GM21360 (cell line): ENCODE results near the gene ENTREP1.
"Not testable (repeated sequence)": the region's sequence is repeated elsewhere in the genome, so short reads cannot be mapped to it uniquely, and the experiment has no call there.

Experiments used
- ATAC-seq: cut with Tn5 transposase; IDR thresholded peaks from one replicate; pipeline ENCODE4 v1.9.1; 2021; ENCODE audit warnings: mild to moderate bottlenecking, moderate library complexity; ENCODE audit not compliant: unreplicated experiment

The ENTREP1 gene

GRCh38 chr9:69397384-69398214 is 72.6 kb downstream of the ENTREP1 start:
- ATAC-seq, result no peak

GRCh38 chr9:69400470-69400869 is 75.5 kb downstream of the ENTREP1 start:
- no peak for ATAC-seq

GRCh38 chr9:69409936-69410335 is 84.9 kb downstream of the ENTREP1 start:
- ATAC-seq, result not testable (repeated sequence)

GRCh38 chr9:69411246-69411645 is 86.2 kb downstream of the ENTREP1 start:
- no peak for ATAC-seq

GRCh38 chr9:69411931-69412740 is 87.1 kb downstream of the ENTREP1 start:
- ATAC-seq, result no peak

GRCh38 chr9:69412741-69413150 is 87.7 kb downstream of the ENTREP1 start:
- ATAC-seq, result no peak

- no peak for ATAC-seq
These were observed 95.7 kb downstream of the ENTREP1 start for GRCh38 chr9:69420611-69421270.

GRCh38 chr9:69421908-69422801 is 97.1 kb downstream of the ENTREP1 start:
- ATAC-seq, result no peak

GRCh38 chr9:69425136-69425801 is 100.3 kb downstream of the ENTREP1 start:
- no peak for ATAC-seq

- no peak for ATAC-seq
These were observed 102.3 kb downstream of the ENTREP1 start for GRCh38 chr9:69427286-69427685.

GRCh38 chr9:69428017-69428785 is 103.2 kb downstream of the ENTREP1 start:
- no peak for ATAC-seq

GRCh38 chr9:69429281-69429680 is 104.3 kb downstream of the ENTREP1 start:
- ATAC-seq, result no peak

- ATAC-seq, result no peak
These were observed 105.2 kb downstream of the ENTREP1 start for GRCh38 chr9:69430206-69430605.

- no peak for ATAC-seq
These were observed 106.2 kb downstream of the ENTREP1 start for GRCh38 chr9:69431203-69431602.

GRCh38 chr9:69431777-69432176 is 106.8 kb downstream of the ENTREP1 start:
- ATAC-seq, result no peak

GRCh38 chr9:69432623-69433022 is 107.6 kb downstream of the ENTREP1 start:
- no peak for ATAC-seq

- ATAC-seq, result no peak
These were observed 108.4 kb downstream of the ENTREP1 start for GRCh38 chr9:69433392-69433791.

- no peak for ATAC-seq
These were observed 109.0 kb downstream of the ENTREP1 start for GRCh38 chr9:69433968-69434367.

- not testable (repeated sequence) for ATAC-seq
These were observed 114.6 kb downstream of the ENTREP1 start for GRCh38 chr9:69439654-69440053.
